HEK293T (cell line): ENCODE data around the gene EVPL.

Experiments
- CTCF ChIA-PET: fragments of 350-600 bp; formaldehyde crosslinking; extraction: SDS; loops from one replicate; lab custom pipeline; 2021; ENCODE audit warnings: antibody characterized with exemption, inconsistent platforms; lab: Yijun Ruan, JAX
- POLR2A ChIA-PET: fragments of 350-600 bp; formaldehyde crosslinking; extraction: SDS; loops from one replicate; lab custom pipeline; 2020; ENCODE audit warnings: antibody characterized with exemption, inconsistent platforms; lab: Yijun Ruan, JAX
- DNase-seq: peaks from one replicate; pipeline ENCODE4 v3.0.0; 2012; ENCODE audit warnings: mixed read lengths; ENCODE audit errors: extremely low spot score
- ARNT ChIP-seq: fragments of 450-650 bp; IDR thresholded peaks from 2 replicates; pipeline ENCODE4 v1.6.1; 2017; ENCODE audit warnings: mild to moderate bottlenecking
- BHLHE40 ChIP-seq: fragments of 450-650 bp; IDR thresholded peaks from 2 replicates; pipeline ENCODE4 v1.6.1; 2016; ENCODE audit warnings: mild to moderate bottlenecking, moderate library complexity, borderline replicate concordance
- CTBP1 ChIP-seq: fragments of 450-650 bp; IDR thresholded peaks from 2 replicates; pipeline ENCODE4 v1.6.1; 2016; ENCODE audit warnings: borderline replicate concordance
- ELF4 ChIP-seq: fragments of 450-650 bp; IDR thresholded peaks from 2 replicates; pipeline ENCODE4 v1.6.1; 2017; ENCODE audit warnings: antibody characterized with exemption
- FOXA1 ChIP-seq: fragments of 450-650 bp; IDR thresholded peaks from 2 replicates; pipeline ENCODE4 v1.6.1; 2016; ENCODE audit warnings: mild to moderate bottlenecking
- FOXK2 ChIP-seq: fragments of 450-650 bp; IDR thresholded peaks from 2 replicates; pipeline ENCODE4 v1.6.1; 2016; ENCODE audit warnings: mild to moderate bottlenecking
- FOXM1 ChIP-seq: fragments of 450-650 bp; IDR thresholded peaks from 2 replicates; pipeline ENCODE4 v1.6.1; 2017; ENCODE audit warnings: mild to moderate bottlenecking, borderline replicate concordance
- HDGF ChIP-seq: fragments of 450-650 bp; IDR thresholded peaks from 2 replicates; pipeline ENCODE4 v1.6.1; 2017; ENCODE audit warnings: antibody characterized with exemption, borderline replicate concordance
- L3MBTL2 ChIP-seq: fragments of 450-650 bp; conservative IDR thresholded peaks from 2 replicates; pipeline ENCODE4 v1.6.1; 2016; ENCODE audit warnings: mild to moderate bottlenecking
- LEF1 ChIP-seq: fragments of 450-650 bp; IDR thresholded peaks from 2 replicates; pipeline ENCODE4 v1.6.1; 2017; ENCODE audit warnings: mild to moderate bottlenecking, borderline replicate concordance
- NFRKB ChIP-seq: fragments of 450-650 bp; IDR thresholded peaks from 2 replicates; pipeline ENCODE4 v1.6.1; 2016; ENCODE audit warnings: mild to moderate bottlenecking, moderate library complexity
- PKNOX1 ChIP-seq: fragments of 450-650 bp; IDR thresholded peaks from 2 replicates; pipeline ENCODE4 v1.6.1; 2016
- SP1 ChIP-seq: fragments of 450-650 bp; IDR thresholded peaks from 2 replicates; pipeline ENCODE4 v1.6.1; 2017
- SUZ12 ChIP-seq: fragments of 450-650 bp; IDR thresholded peaks from 2 replicates; pipeline ENCODE4 v1.6.1; 2016; ENCODE audit warnings: mild to moderate bottlenecking
- TARDBP ChIP-seq: fragments of 450-650 bp; IDR thresholded peaks from 2 replicates; pipeline ENCODE4 v1.6.1; 2016
- ZNF384 ChIP-seq: fragments of 450-650 bp; IDR thresholded peaks from 2 replicates; pipeline ENCODE4 v1.6.1; 2016

Gene EVPL

DNA sequence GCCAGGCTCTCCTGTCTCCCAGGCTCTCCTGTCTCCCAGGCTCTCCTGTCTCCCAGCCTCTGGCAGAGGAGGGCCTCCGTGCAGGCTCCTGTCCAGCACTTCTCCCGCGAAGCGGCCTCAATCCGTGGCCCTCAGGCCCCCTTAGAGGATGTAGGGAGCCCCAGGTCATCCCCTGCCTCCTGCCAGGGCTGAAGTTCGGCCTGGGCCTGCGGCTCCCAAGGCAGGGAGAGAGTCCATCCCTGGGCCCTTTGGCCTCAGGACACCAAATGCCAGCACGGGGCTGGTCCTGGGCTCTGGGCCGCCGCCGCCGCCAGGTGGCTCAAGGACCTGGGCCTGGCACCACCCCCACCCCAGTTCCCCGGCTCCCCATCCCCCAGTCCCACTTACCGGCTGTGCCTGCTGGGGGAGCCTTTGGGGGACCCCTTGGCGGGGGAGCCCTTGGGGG, 370 bp downstream of the EVPL start:
- no peak for DNase-seq
- ChIA-PET POLR2A (no interaction called here), CTCF (interaction anchor here (0.7 to 1.3 kb wide), 2 partner anchors 13 to 235 kb away, joined by 3 to 5 read pairs; no protein-coding TSS in a partner anchor)
- no peak for TF ChIP-seq PKNOX1
- TF ChIP-seq BHLHE40 = no peak
- no peak for TF ChIP-seq SP1
- no peak for TF ChIP-seq SUZ12
- TF ChIP-seq HDGF = no peak
- TF ChIP-seq CTBP1 = no peak
- no peak for TF ChIP-seq TARDBP
- no peak for TF ChIP-seq LEF1
- TF ChIP-seq ZNF384 = no peak
- TF ChIP-seq FOXK2 = no peak
- no peak for TF ChIP-seq ELF4
- no peak for TF ChIP-seq ARNT
- no peak for TF ChIP-seq FOXM1
- no peak for TF ChIP-seq L3MBTL2
- no peak for TF ChIP-seq FOXA1
- TF ChIP-seq NFRKB = no peak

DNA sequence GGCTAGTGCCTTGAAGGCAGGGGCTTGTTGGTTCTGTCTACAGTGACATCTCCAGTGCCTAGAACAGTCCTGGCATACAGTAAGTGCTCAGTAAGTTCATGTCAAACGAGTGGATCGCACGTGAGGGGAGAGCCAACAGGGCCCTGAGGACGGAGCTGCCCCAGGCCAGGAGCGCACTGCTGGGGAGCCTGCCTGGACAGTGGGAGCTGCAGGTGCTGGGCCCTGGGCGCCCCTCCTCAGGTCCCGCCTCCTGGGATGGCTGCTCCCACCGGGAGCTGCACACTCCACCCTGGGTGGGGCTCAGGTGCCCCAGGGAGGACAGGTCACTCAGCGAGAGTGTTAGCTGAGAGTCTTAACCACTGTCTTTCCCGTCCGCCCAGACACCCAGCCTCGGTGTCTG, 1.8 kb downstream of the EVPL start:
- no peak for DNase-seq
- ChIA-PET CTCF (interaction anchor here (0.5 to 1.3 kb wide), 2 partner anchors 11 to 101 kb away, joined by 3 to 5 read pairs; no protein-coding TSS in a partner anchor), POLR2A (no interaction called here)
- TF ChIP-seq FOXM1 (no peak), CTBP1 (no peak), ARNT (no peak), NFRKB (no peak), ELF4 (no peak), FOXA1 (no peak), ZNF384 (no peak), SP1 (no peak), HDGF (no peak), TARDBP (no peak), FOXK2 (no peak), PKNOX1 (no peak), LEF1 (no peak), BHLHE40 (no peak), L3MBTL2 (no peak), SUZ12 (no peak)

GRCh38 chr17:76024353-76024752, 2.8 kb downstream of the EVPL start:
- TF ChIP-seq NFRKB (no peak), SUZ12 (no peak), FOXA1 (no peak), L3MBTL2 (no peak)
- CTCF ChIA-PET = interaction anchor here (2.3 kb wide), 1 partner anchor 10 kb away, joined by 7 read pairs; no protein-coding TSS in a partner anchor
- no peak for DNase-seq
- POLR2A ChIA-PET = no interaction called here

- ChIA-PET CTCF (interaction anchor here (2.3 kb wide), 1 partner anchor 10 kb away, joined by 7 read pairs; no protein-coding TSS in a partner anchor), POLR2A (no interaction called here)
- no peak for TF ChIP-seq PKNOX1
- DNase-seq = no peak
Observed at GRCh38 chr17:76023900-76024237, 3.2 kb downstream of the EVPL start.

GRCh38 chr17:76022973-76023899, 3.9 kb downstream of the EVPL start:
- DNase-seq = no peak
- TF ChIP-seq ELF4 = no peak
- no peak for TF ChIP-seq SUZ12
- no peak for TF ChIP-seq NFRKB
- no peak for TF ChIP-seq SP1
- TF ChIP-seq CTBP1 = no peak
- TF ChIP-seq L3MBTL2 = no peak
- TF ChIP-seq ARNT = no peak
- POLR2A ChIA-PET = no interaction called here
- CTCF ChIA-PET = interaction anchor here (2.3 kb wide), 1 partner anchor 9 kb away, joined by 7 read pairs; no protein-coding TSS in a partner anchor

GRCh38 chr17:76022285-76022684, 4.8 kb downstream of the EVPL start:
- TF ChIP-seq L3MBTL2 = no peak
- no peak for TF ChIP-seq FOXM1
- ChIA-PET CTCF (interaction anchor here (2.3 kb wide), 1 partner anchor 8 kb away, joined by 7 read pairs; no protein-coding TSS in a partner anchor), POLR2A (no interaction called here)
- DNase-seq = no peak
